H1 (cell line): Measurements from ENCODE around the gene SKIDA1. TPM values are rescaled to one million over a fixed set of nuclear protein-coding genes. Genes with fewer than 3 reads are reported as not detected.

ENCODE experiments used
- ASH2L ChIP-seq: fragments of 200-600, 300-600 bp; sonication (generic); IDR thresholded peaks from one replicate; pipeline ENCODE4 v1.7.1; 2017; ENCODE audit warnings: low read length
- CREB1 ChIP-seq: IDR thresholded peaks from 2 replicates; pipeline ENCODE4 v1.6.1; 2012; ENCODE audit warnings: inconsistent platforms
- FOSL1 ChIP-seq: IDR thresholded peaks from 2 replicates; pipeline ENCODE4 v1.6.1; 2011; ENCODE audit warnings: mild to moderate bottlenecking, low read depth, low read length, moderate library complexity; ENCODE audit not compliant: insufficient read depth
- POLR2A ChIP-seq, 2 experiments: IDR thresholded peaks; 1 replicate in 1 of 2; 2 replicates in 1 of 2; pipeline ENCODE4 v1.6.1; 2011; ENCODE audit warnings: low read depth in 2 of 2, low read length in 2 of 2, mild to moderate bottlenecking in 2 of 2; ENCODE audit errors: control extremely low read depth in 1 of 2
- RAD21 ChIP-seq, 2 experiments: IDR thresholded peaks in 1 of 2; conservative IDR thresholded peaks in 1 of 2; 2 replicates each; pipeline ENCODE4 v1.6.1; 2011; ENCODE audit warnings: low read depth in 2 of 2, low read length in 2 of 2, improper control_type of control experiment in 1 of 2, inconsistent platforms in 1 of 2, mild to moderate bottlenecking in 1 of 2, moderate library complexity in 1 of 2
- RBBP5 ChIP-seq: IDR thresholded peaks from 2 replicates; pipeline ENCODE4 v1.7.1; 2012; ENCODE audit warnings: low read depth, mild to moderate bottlenecking, inconsistent platforms, low read length, moderate library complexity, borderline replicate concordance
- RFX5 ChIP-seq: IDR thresholded peaks from 2 replicates; pipeline ENCODE4 v1.6.1; 2011; ENCODE audit warnings: low read depth, low read length, improper control_type of control experiment, borderline replicate concordance
- SAP30 ChIP-seq: fragments of 300-600 bp; sonication (generic); IDR thresholded peaks from 2 replicates; pipeline ENCODE4 v1.7.1; 2012; ENCODE audit warnings: low read length, moderate library complexity, mild to moderate bottlenecking, inconsistent platforms; ENCODE audit not compliant: insufficient read depth, insufficient replicate concordance
- SIRT6 ChIP-seq: IDR thresholded peaks from one replicate; pipeline ENCODE4 v1.7.1; 2012; ENCODE audit warnings: low read length, inconsistent platforms
- TAF7 ChIP-seq: optimal IDR thresholded peaks from 2 replicates; pipeline ENCODE3; 2011; ENCODE audit warnings: low read depth, mild to moderate bottlenecking, inconsistent platforms, low read length, moderate library complexity, borderline replicate concordance
- YY1 ChIP-seq: IDR thresholded peaks from 2 replicates; pipeline ENCODE4 v1.6.1; 2011; ENCODE audit warnings: low read depth, mild to moderate bottlenecking, low read length
- ZNF274 ChIP-seq: IDR thresholded peaks from 2 replicates; pipeline ENCODE4 v1.7.0; 2012; ENCODE audit warnings: low read length, borderline replicate concordance; ENCODE audit errors: extremely low read depth
- polyA plus RNA-seq, 7 experiments: library from polyadenylated mRNA; depleted of rRNA in 3 of 7; stranded (reverse) in 5 of 7; unstranded in 2 of 7; fragments of >200 nt in 5 of 7; fragments of 200-250 nt in 2 of 7; gene quantifications; 1 replicate in 5 of 7; 2 replicates in 1 of 7; 4 replicates in 1 of 7; pipeline versions ENCODE4 v1.2.1 to v1.2.3, GENCODE V29; 2011 to 2013; ENCODE audit warnings: missing spikeins in 2 of 7, mixed read lengths in 2 of 7
- total RNA-seq: library from RNA; stranded (reverse); fragmentation: NEBNext Ultra II Directional; extraction: Animal tissue kit (Norgen Biotek cat#: 25700); gene quantifications from 2 replicates; pipeline ENCODE4 v1.2.1, GENCODE V29; 2021
- TF ChIP-seq, protein P1 (sequence below), 3 experiments: IDR thresholded peaks; 1 replicate in 2 of 3; 2 replicates in 1 of 3; pipeline versions ENCODE4 v1.5.1 to v1.6.1; 2011; ENCODE audit warnings: low read length in 3 of 3, mild to moderate bottlenecking in 3 of 3, inconsistent platforms in 2 of 3, low read depth in 1 of 3, moderate library complexity in 1 of 3; ENCODE audit not compliant: insufficient read depth in 1 of 3; ENCODE audit errors: control extremely low read depth in 1 of 3

SKIDA1 gene
- total and polyA plus RNA-seq, 2 of the 8 experiments (the other 6 are each of a cell fraction or from before 2014, with no cell fraction given): 1.5 to 8.0 TPM

DNA sequence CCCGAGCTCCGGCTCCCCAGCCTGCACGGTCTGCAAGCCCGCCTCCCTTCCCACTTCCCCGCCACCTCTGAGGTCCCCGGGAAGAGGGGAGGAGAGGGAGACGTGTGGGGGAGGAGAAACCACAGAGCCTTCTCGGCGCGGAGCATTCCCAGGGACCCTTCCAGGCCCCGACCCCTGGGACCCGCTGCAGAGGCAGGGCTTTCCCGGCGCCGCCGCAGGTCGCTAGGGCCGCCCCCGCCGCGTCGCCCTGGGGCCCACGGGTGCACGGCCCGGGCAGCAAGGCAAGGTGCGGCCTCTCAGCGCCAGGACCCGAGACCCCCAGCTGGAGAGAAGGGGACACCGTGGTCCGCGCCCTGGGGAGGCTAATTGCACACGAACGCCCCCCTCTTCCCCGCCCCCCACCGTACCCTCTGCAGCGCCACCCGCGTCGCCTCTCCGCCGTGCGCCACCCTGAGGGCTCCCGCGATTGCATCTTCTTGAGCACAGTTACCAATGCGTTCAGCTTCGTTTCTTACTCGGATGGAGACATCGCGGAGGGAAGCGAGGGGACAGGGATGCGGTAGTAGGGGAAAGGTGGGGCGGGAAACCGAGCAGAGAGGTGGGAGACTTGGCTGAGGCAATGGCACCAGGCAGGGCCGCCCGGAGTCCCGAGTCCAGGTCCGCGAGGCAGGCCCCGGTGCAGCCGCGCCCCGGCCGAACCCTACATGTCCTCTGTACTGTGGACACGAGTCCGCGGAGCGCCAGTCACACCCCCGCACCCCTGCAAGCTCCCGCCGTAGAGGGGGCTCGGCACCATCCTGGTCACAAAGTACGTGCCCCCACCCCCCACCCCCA lies 28.9 kb downstream of the SKIDA1 start (continued):
- TF ChIP-seq, protein P1, sequence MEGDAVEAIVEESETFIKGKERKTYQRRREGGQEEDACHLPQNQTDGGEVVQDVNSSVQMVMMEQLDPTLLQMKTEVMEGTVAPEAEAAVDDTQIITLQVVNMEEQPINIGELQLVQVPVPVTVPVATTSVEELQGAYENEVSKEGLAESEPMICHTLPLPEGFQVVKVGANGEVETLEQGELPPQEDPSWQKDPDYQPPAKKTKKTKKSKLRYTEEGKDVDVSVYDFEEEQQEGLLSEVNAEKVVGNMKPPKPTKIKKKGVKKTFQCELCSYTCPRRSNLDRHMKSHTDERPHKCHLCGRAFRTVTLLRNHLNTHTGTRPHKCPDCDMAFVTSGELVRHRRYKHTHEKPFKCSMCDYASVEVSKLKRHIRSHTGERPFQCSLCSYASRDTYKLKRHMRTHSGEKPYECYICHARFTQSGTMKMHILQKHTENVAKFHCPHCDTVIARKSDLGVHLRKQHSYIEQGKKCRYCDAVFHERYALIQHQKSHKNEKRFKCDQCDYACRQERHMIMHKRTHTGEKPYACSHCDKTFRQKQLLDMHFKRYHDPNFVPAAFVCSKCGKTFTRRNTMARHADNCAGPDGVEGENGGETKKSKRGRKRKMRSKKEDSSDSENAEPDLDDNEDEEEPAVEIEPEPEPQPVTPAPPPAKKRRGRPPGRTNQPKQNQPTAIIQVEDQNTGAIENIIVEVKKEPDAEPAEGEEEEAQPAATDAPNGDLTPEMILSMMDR (IDR thresholded peaks at IDR 0.05; ENCODE audit: control extremely low read depth in 1 of 3, insufficient read depth in 1 of 3, low read depth in 1 of 3, low read length in 3 of 3): peak in 1 of 3 experiments; percentile 42; a peak in 1 of 4 replicates
- TF ChIP-seq RBBP5: peak; percentile 60; the same call in 1 of the 2 replicates
- TF ChIP-seq TAF7: peak; percentile 17
- no peak for TF ChIP-seq YY1
- TF ChIP-seq POLR2A (IDR thresholded peaks at IDR 0.05; ENCODE audit: control extremely low read depth in 1 of 2, low read depth in 2 of 2, low read length in 2 of 2): peak in 1 of 2 experiments; percentile 73; a peak in 1 of 3 replicates
- no peak for TF ChIP-seq RFX5
- TF ChIP-seq ASH2L: peak; percentile 68
- 0 out of 2 replicates have a peak, but pooled peaks have one; percentile 22 for TF ChIP-seq CREB1
- TF ChIP-seq ZNF274: no peak
- no peak for TF ChIP-seq FOSL1
- TF ChIP-seq SAP30: no peak
- TF ChIP-seq RAD21 (IDR thresholded peaks at IDR 0.05 in 1 of 2, conservative IDR thresholded peaks at IDR 0.05 in 1 of 2; ENCODE audit: low read depth in 2 of 2, low read length in 2 of 2): peak; percentile 5 to 9; a peak in 1 of 4 replicates
- peak; percentile 44 for TF ChIP-seq SIRT6
